Neural progenitor cell (in vitro differentiated cells): Measurements from ENCODE around the gene GP2.

Source experiments
- EZH2phosphoT487 ChIP-seq: fragments of 200-600 bp; sonication (generic); IDR thresholded peaks from 2 replicates; pipeline ENCODE4 v1.6.1; 2017; ENCODE audit warnings: antibody characterized with exemption
- TF ChIP-seq, protein P1 (sequence below): fragments of 200-600 bp; sonication (generic); IDR thresholded peaks from 2 replicates; pipeline ENCODE4 v1.5.1; 2017; ENCODE audit warnings: antibody characterized with exemption, mild to moderate bottlenecking

DNA sequence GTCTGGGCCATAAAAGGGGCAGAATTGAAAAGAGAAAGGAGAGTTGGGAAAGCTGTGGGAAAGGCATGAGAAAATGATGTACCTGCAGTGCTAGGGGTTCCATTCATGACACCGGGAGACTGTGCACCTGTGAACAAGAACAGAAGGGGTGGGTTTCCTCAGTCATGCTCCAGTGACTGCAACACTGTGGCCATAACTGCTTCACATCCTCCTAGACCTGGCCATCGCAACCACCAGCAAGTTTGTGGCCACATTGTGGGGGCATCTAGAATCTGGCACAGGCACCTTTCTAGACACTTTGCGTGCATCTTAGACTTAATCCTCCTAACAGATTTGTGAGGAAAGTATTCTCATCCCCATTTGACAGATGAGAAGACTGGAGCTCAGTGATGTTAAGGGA is 12.7 kb downstream of the GP2 start:
- TF ChIP-seq, protein P1, sequence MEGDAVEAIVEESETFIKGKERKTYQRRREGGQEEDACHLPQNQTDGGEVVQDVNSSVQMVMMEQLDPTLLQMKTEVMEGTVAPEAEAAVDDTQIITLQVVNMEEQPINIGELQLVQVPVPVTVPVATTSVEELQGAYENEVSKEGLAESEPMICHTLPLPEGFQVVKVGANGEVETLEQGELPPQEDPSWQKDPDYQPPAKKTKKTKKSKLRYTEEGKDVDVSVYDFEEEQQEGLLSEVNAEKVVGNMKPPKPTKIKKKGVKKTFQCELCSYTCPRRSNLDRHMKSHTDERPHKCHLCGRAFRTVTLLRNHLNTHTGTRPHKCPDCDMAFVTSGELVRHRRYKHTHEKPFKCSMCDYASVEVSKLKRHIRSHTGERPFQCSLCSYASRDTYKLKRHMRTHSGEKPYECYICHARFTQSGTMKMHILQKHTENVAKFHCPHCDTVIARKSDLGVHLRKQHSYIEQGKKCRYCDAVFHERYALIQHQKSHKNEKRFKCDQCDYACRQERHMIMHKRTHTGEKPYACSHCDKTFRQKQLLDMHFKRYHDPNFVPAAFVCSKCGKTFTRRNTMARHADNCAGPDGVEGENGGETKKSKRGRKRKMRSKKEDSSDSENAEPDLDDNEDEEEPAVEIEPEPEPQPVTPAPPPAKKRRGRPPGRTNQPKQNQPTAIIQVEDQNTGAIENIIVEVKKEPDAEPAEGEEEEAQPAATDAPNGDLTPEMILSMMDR = no peak
- no peak for TF ChIP-seq EZH2phosphoT487
